GM12892 (cell line): ENCODE measurements around the gene CHSY1.

Experiments used
- POLR2AphosphoS5 ChIP-seq: IDR thresholded peaks from 2 replicates; pipeline ENCODE4 v1.6.1; 2011; ENCODE audit warnings: low read depth, low read length, control low read depth
- TAF1 ChIP-seq: IDR thresholded peaks from 2 replicates; pipeline ENCODE4 v1.6.1; 2011; ENCODE audit warnings: low read depth, mild to moderate bottlenecking, control low read depth, low read length, borderline replicate concordance

DNA sequence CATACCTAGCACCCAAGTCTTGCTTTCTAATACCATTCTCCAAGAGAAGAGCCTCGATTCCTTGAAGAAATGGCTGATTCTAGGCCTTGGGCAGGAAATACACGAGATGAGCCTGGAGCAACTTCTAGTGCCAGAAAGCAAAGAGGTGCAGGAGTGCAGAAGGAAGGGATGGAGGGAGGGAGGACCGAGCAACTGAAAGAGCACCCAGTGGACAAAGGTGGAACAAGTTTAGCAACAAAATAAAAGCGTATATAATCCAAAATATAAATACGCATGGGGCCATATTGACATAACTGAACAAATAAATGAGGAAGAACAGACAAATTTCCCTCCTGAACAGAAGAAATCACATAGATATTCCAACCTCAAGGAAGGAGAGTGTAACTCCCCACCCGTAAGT, 34.4 kb downstream of the CHSY1 start:
- no peak for TF ChIP-seq POLR2AphosphoS5
- TF ChIP-seq TAF1 = no peak
